ENCODE results near the gene ADRA2B.

The ADRA2B gene

DNA sequence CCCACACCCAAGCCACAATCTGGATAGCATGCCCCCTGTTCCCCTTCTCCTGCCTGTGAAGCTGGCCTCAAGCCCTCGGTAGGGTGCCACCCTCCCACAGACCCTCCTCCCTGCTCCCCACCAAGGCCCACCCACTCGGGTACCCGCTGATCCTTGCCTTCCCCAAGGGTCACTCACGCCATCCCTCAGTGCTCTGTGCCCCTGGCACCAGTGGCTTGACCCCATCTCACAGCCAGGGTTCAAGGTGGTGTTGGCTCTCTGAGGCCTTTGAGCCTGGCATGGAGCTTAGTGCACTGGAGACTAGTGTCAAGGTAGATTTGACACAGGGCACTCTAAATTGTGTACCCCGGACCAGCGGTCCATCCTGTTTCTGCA is 11.9 kb downstream of the ADRA2B start:
- no peak for DNase-seq (ENCODE audit: low read depth)

DNA sequence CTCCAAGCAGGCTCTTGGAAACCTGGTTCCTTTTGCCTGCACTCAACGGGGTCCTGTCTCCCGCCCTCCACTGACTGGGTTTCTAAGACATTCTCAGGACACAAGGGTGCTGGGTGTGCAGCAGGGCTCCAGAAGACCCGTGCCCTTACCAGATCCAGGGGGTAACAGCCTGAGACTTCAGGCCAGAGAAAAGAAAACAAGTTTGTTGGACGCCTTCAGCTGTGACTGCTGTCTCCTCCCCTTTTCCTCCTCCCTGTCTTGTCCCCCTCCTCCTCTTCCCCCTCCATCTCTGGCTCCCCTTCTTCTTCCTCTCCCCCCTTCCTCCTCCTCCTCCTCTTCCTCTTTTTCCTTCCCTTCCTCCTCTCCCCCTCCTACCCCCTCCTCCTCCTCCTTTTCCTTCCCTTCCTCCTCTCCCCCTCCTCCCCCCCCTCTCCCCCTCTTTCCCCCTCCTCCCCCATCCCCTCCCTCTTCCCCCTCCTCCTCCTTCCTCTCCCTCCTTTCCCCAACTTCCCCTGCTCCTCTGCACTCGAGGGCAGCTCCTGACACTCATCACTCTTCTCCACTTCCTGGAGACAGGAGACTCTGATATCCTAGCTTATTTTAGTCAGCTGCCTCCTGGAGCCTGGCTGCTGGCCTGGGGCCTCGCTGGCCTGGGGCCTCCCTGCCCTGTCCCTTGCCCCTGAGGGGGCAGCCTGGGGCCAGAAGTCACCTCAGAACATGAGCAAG is 12.4 kb downstream of the ADRA2B start:
- DNase-seq (ENCODE audit: low read depth) = no peak

DNA sequence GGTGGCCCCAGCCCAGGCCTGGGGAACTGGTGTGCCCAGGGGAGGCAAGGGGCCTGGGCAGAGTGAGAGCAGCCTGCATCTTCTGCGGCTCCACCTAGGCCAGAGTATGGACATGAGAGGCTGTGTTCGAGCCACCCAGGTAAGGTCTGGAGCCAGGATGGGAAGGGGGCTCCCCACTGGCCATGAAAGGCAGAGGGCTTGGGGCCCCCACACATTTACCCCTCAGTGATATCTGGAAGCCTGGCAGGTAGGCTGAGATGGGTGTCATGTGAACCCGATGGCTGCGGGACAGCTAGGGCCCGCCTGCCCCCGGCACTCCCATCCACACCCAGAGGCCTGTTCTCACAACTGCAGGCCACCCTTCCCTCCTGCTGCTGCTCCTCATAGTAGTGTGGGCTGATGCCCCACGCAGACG is 13.2 kb downstream of the ADRA2B start:
- no peak for DNase-seq (ENCODE audit: low read depth)

DNA sequence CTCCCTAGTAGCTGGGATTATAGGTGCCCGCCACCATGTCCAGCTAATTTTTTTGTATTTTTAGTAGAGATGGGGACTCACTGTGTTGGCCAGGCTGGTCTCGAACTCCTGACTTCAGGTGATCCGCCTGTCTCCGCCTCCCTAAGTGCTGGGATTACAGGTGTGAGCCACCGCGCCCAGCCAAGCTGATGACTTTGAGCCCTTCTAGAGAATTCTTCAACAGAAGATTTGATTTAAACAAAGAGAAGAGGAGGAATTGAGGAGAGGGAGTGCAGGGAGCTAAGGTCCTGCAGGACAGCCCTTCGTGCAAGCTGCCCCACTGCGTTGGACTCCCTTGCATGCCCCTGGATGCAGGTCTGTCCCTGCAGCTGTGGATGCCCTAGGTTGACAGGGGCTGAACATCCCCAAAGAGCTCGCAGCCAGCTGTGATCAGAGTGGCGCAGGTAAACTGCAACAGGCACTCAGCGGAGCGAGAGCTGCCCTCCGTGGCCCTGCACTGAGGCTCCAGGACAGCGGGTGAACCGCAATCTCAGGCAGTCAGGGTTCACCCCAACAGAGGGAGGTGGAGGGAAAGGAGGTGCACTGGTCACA is 13.7 kb downstream of the ADRA2B start:
- no peak for DNase-seq (ENCODE audit: low read depth)

DNA sequence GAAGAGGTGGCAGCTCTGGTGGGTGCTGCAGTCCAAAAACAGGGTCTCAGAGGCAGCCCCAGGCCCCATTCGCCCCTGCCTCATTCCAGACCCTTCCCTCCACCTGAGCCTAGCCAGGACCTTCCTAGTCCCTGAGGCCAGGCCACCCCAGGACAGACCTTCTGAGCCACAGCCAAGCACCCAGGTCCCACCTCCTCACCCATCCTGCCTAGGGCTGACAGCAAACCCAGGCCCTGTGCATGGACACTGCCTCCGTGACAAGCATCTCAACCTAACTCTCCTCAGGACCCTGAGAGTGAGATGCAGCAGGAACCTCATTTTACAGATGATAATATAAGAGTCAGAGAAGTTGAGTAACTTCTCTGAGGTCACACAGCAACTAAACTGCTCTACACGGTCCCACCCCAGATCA is 15.5 kb downstream of the ADRA2B start:
- no peak for DNase-seq (ENCODE audit: low read depth)

DNA sequence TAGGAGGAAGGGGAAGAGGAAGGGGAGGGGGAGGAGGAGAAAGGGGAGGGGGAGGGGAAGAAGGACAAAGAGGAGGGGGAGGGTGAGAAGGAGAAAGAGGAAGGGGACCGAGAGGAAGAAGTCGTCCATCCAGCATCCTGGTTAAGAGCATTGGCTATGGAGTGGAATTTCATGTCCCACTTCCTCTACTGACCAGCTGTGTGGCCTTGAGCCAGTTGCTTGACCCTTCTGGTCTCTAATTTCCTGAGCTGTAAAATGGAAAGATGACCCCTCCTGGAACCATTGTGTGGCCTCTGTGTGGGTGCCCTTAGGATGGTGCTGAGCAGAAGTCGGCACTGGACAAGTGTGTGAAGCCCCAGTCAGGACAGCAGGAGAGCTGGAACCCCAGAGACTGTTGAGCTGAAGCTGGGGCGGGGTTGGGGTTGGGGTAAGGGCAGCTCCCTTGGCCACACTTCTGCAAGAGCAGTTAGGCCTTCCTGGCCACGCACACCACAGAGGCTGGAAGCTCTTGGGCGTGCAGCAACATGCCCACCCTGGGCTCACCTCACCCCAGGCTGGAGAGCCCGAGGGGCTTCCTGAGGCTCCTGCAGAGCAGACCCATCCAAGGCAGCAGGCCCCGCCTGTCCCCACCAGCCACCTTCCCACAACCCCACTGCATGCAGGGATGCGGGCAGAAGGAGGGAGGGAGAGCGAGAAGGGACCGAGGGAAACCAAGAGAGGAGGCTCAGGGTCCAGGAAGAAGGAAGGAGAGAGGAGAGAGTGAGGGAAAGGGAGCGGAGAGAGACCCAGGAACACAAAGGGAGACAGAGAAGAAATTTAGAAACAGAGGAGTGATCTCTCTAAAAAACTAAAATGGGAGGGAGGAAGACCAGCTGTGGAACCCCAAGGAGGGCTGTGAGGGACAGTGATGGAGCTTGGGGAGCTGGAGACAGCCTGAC is 16.2 kb downstream of the ADRA2B start:
- no peak for DNase-seq (ENCODE audit: low read depth)

DNA sequence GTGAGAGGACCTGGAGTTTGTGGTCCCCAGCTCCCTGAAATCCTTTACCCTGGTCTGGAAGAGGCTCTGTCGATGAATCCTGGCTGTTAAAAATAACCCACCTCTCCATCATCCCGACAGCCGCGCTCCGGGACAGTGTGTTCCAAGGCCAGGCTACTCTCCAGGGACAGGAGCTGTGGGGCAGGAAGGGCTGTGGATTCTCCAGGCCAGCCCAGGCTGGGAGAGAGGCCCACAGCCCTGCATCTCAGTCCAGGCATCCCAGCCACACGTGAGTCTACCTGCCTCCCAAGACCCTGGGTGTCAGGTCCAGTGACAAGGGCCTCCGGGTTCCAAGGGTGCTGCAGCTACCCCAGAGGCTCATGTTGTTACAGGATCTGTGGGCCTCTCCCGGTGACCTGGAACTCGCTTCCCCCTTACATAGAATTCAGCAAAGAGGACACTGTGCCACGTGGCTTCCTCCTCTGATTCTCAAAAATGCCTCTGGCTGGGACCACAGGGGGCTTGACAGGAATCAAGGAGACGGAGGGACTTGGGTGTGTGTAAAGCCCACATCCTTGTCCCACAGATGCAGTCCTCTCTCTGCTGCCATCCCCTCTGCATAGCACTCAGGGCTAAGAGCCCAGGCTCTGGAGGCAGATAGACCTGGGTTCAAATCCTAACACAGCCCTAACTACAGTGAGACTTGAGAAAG is 17.3 kb downstream of the ADRA2B start:
- no peak for DNase-seq (ENCODE audit: low read depth)

DNA sequence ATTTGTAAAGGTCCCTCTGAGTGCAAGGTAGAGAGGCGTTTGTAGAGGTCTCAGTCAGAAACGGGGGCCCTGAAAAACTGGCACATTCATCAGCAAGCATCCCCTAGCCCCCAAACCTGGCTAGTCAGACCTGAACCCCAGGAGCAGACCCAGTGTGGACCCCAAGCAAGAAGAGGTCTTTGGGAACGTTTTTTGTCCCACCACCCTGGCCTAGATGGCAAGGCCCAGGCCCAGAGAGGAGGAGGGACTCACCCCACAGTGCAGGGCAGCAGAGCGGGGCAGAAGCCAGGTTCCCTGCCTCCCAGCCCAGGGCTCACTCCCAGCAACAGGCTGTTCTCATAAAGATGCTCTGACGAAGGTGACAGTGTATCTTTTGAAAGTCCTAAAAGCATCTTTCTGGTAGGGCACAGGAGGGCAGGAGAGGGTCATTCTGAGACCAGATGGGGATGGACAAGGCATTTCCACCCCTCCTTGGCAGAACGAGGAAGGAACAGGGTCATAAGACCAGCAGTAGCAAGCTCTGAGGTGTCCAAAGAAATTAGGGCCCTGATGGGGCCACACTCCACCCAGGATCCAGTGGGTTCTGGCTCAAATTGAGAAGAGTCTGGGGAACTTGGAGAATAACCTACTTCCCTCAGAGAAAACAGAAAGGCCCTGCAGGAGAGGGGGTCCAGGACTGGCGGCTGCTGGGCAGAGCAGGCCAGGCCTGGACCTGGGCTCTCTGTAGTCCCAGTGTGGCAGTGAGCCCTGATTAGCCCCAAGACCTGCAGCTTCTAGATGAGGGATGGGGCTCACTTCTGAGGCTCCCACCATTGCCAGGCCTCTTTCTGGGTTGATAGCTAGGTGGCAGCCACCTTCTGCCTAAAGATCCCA is 18.2 kb downstream of the ADRA2B start:
- no peak for DNase-seq (ENCODE audit: low read depth)

DNA sequence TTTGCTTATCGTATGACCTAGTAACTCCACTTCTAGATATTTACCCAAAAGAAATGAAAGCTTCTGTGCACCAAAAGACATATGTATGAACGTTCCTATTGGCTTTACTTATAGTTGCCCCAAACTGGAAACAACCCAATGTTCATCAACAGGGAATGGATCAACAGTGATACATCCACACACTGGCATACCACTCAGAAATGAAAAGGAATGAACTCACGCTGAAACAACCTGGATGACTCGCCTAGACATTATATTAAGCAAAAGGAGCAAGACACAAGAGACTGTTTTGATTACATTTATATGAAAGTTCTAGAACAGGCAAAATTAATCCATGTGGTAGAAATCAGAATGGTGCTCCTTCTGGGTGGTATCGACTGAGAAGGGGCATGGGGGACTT is 18.9 kb downstream of the ADRA2B start:
- DNase-seq (ENCODE audit: low read depth) = no peak

DNA sequence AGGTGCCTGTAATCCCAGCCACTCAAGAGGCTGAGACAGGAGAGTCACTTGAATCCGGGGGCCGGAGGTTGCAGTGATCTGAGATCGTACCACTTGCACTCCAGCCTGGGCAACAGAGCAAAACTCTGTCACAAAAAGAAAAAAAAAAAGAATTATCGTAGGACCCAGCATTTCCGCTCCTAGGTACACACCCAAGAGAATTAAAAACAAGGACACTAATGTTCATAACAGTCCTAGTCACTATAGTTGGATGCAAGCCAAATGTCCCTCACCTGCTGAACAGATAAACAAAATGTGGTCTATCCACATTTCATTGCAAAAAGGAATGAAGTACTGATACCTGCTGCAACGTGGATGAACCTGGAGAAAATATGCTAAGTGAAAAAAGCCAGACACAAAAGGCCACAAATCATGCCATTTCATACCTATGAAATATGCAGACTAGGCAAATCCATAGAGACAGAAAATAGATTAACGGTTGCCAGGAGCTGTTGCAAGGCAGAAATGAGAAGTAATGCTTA is 21.2 kb downstream of the ADRA2B start:
- no peak for DNase-seq (ENCODE audit: low read depth)

DNA sequence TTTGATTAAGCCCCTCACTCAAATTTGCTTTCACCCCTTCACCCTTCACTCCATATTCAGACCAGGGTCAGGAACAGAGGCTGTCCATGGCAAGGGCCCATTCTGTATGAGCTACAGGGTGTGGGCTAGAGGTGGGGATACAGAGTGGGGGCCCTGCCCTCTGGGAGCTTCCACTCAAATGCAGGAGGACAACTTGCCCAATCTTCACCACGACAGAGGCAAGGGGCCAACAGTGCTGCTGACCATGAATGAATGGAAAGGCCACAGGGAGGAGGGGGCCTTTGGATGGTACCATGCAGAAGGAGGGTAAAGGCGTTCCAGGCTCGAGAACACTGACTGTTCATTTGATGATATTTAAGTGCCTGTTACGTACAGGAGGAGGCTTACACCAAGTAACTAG is 22.8 kb downstream of the ADRA2B start:
- no peak for DNase-seq (ENCODE audit: low read depth)

DNA sequence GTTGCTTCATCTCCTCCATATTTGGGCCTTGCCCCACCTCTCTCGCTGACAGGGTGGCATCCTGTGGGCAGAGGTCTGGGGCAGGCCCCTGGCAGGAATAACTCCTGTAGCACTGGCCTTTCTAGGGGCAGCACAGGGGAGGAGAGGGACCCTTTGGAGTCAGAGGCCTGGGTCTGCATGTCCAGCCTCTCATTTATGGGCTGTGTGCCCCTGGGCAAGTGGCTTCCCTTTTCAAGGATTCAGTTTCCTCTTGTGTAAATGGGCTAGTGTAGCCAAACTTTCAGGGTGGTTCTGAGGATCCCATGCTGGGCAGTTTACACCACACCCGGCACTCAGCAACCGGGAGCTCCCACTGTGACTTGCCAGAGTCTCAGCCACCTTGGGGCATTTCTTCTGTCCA is 23.4 kb downstream of the ADRA2B start:
- no peak for DNase-seq (ENCODE audit: low read depth)

DNA sequence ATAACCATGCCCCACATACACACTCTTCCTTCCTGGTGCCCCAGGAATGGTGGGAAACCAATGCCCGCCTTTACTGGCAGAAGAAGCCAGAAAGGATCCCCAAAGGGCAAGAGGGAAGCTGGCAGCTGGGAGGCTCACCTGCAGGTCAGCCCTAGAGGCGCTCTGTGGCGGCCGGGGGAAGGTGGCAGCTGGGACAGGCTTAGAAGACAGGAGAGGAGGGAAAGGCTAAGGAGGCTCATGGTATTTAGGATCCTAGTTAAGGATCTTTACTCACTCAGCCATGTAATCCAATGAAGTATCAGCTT is 23.8 kb downstream of the ADRA2B start:
- DNase-seq (ENCODE audit: low read depth) = no peak

DNA sequence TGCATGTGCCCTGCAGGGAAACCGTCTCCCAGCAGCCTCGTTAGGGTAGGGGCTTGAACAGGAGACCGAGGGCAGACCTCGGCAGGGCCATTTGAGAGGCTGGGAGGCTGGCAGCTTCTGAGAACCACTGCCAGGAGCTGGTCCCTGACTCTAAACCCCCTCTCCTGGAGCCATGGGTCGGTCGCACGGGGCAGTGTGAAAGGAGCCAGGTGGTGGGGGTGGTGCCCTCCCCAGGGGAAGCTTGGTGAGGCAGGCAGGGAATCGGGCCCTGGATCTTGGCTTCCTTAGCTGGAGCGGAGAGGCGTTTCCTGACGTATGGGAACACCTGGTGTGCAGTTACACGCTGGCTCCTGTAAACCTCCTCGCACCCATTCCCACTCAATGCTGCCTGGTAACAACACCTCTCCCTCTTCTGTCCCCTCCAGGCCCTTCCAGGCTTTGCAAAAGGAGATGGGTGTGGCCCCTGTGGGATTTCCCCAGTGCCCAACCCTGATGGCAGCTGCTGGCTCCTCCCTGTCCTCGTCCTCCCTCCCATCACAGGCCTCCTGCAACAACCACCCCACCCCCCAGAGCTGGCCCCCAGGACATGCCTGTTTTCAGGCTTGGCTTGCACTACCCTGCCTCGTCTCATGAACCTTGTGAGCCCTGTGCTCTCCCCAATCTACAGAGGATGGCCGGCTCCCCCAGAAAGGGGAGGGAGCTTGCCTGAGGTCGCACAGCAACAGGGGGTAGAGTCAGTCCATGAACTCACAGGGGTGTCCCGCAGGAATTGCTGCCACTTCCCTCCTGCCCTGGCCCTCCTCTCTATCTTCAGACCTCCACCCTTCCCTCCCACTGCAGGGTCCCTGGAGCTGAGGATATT is 24.4 kb downstream of the ADRA2B start:
- DNase-seq (ENCODE audit: low read depth) = no peak

DNA sequence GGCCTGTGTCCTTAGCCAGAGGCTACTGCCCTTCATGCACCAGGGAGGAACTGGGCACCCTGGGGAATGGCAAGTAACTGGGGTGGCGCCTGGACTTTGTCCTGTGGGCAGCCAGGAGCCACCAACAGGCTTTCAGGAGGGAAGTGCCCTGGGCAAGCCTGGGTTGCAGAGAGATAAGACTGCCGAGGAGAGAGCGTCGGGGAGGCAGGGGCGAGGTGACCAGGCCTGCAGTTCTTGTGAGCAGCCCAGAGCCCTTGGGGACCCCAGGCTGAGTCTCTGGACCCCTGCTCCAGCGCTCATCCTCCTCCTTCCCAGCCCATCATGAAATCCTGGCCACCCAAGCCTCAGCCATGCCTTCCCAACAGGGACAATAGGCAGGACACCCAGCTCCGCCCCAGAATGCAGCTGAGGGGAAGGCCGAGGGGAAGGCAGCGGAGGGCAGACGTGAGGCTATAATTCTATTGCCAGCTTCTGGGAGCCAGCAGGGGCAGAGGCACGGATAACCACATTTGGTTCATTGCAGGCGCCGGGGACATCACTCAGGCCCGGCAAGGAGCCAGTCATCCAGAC is 25.1 kb downstream of the ADRA2B start:
- no peak for DNase-seq (ENCODE audit: low read depth)

DNA sequence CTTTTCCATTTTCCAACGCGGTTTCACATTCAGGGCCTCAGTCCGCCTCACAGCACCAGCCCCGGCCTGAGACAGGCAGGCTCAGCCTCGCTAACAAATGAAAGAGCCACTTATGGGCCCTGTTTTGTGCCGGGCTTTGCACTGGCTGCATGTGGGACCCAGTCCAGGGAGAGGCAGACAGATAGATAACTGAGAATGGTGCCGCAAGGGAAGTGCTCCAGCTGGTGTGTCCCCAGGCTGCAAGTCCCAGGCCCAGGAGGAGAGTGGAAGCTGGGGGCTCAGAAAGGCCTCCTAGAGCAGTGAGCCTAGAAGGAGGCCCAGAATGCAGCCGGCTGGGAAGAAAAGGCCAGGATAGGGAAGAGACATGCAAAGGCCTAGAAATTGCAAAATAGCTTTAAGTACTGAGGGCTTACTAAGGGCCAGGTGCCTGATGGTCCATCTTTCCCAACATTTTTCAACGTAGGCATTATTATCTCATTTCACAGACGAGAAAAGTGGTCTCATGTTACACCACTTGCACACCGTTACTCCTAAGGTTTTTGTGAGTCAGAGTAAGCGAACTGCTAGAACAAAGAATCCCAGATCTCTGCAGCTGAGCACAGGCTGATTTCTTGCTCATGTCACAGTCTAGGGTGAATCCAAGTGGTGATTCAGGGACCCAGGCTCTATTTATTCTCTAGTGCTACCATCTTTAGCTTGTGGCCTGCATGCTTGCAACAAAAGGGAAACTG is 26.0 kb downstream of the ADRA2B start:
- DNase-seq (ENCODE audit: low read depth) = no peak

DNA sequence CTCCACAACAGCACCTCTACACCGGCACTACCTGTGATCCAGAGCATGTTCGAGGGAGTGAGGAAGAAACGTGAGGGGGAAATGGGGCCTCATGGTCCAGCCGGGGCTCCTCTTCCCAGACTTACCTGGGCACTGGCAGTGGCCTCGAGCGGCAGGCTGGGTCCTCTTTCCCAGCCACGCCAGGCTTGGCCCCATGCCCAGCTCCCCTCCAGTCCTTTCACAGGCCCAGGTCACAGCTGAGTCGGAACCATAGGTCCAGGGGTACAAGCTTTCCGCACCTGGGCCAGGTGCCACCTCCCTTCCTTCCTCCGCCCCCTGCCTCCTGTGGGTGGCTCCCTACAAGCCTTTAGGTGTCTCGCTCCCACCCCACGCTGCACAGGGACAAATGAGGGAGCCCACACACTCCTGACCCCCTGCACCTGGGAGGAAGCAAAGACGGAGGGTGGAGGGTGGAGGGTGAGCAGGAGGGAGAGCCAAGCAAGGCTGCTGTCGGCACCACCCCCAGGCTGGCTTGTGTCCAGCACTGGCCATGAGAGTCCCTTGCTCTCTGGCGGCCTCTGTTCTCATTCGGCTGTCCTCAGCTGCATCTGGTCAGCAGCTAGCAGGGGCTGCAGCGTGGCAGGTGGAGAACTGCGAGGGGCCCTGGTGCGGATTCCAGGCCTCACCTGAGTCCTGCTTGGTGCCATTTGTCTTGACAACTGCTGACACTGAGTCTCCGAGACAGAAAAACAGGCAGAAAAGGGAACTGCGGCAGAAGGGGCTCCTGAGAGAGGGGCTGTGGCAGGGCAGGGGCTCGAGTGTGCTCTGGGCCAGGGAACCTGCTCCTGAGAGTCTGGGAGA is 26.8 kb downstream of the ADRA2B start:
- no peak for DNase-seq (ENCODE audit: low read depth)
